ENCODE data around the gene TCEAL3. TPM values are rescaled to one million over a fixed set of nuclear protein-coding genes. Genes with fewer than 3 reads are reported as not detected.

The TCEAL3 gene, protein sequence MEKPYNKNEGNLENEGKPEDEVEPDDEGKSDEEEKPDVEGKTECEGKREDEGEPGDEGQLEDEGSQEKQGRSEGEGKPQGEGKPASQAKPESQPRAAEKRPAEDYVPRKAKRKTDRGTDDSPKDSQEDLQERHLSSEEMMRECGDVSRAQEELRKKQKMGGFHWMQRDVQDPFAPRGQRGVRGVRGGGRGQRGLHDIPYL
- total RNA-seq (ENCODE audit: low replicate concordance) = 24.3 and 27.8 TPM in 2 replicates

DNA sequence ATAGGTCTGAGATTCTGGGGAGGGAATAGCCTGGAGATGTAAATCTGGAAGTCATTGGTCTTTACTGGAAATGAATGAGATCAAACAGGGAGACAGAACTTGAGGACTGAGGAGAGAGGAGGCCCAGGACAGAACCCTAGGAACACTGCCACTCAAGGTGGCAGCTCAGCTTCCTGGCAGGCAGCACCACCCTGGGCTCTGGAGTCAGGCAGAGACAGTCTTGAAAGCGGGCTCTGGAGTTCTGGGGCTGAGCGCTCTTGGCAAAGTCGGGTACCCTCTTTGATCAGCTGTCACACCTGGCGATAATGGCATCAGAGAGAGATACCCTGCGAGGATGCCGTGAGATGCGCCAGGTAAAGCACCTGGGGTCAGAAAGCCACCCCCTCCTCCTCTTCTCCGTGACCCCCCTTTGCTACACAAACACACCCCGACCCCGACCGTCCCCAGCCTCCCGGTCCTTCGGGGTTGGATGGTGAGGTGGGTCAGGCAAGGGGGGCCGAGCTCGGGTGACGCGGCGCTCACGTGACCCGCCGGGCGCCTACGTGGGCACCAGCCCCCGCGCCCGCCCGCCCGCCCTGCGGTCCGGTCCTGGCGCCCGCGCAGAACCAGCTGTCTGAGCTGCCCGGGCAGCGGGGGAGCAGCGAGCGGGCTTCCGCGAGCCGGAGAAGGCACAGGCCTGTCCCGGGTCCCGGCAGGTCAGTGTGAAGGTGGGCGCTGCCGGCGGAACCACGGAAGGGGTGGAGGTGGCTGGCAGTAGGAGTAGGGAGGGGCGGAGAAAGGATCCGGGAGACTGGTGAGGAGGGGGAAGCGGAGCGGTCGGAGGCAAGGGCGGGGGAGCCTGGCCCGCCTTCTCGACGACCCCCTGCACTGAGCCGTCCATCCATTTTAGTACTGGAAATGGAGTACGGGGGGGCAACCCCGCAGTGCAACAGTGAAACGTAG is at the start of gene TCEAL3:
TCEAL3 (plus strand) TSS at position 600 of the 942 bp plus-strand sequence. CDS start 1,102 bp downstream, outside the sequence.

DNA sequence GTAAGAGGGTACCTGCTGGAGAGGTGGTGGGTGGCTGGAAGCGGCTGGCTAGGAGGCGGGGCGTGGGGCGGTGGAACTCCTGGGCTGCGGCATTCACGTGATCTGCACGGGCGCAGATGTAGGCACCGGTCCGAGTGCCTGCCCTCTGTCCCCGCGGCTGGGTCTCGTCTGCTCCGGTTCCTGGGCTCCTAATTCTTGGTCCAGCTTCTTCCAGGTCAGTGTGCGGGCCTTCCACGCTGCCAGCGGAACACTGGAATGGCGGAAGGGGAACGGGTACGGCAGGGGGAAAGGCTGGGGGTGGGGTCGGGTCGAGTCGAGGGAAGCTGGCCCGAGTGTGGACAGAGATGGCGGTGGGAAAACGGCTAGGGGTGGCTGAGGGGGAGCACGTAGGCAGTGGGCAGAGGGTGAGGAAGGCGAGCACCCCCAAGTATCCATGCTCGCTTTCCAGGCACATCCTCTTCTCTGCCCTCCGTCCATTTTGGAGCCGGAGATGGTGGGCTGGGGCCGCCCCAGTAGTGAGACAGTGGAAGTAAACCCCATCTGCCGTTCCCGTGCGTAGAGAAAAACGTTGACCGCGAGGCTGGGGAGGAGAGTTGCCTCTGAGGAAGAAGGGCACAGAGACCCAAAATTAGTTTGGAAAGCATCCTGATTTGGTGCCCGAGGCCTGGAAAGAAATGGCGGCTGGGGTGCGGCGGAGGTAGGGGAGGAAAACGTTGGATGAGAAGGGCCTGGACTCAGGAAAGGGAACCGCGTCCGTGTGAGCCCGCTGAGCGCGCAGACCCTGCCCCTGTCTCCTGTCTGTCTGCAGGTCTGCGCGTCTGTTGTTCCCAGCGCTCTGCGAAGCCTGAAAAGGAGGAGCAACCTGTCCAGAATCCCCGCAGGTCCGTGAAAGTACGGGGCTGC is 22.1 kb upstream of the TCEAL3 start, which contains the start of gene TCEAL4:
TCEAL4 (plus strand) TSS at position 105 of the 903 bp plus-strand sequence. CDS start 1,161 bp downstream, outside the sequence.

DNA sequence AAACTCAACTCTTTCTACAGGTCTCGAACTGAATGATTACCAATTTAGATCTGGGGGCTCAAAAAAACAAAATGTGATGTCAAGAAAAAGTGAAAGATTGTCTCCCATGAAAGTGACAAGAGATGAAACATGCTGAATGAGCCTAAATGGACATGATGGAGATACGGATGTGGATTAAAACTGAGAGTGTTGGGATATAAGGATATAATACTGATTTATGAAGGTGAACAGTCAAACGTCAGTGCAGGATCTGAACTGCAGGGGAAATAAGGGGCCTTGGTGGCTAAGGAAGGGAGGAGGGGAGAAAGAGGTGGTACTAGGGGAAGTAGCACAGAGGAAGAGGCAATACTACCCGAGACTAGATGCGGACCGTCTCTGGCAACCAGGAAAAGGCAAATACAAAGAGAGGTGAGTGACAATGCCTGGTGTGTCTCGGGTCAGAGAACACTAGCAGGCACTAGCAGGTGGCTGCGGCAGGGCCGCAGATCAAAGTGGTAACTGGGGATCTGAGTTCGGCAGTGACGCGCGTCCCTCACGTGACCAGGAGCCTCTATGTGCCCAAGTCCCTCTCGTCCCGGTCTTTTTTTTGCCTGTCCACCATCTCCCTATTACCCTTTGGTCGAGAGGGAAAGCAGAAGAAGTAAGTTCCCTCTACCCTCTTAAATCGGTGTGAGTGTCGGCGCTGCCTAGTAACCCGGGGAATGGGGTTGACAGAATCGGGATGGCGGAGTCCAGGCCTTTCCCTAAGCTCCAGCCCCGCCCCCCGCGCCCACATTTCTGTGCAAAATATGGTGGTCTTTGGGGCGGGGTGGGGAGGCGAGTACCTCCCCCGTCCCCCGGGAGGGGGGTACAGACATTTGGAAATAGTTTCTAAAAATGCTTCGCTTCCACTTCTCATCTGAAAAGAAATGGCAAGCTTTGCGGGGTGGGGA is 20.9 kb downstream of the TCEAL3 start, which contains the start of gene TCEAL1:
TCEAL1 (plus strand) TSS at position 590 of the 932 bp plus-strand sequence. CDS start 942 bp downstream, outside the sequence.

Other genes starting within 250 kb of the TCEAL3 start
- 302 and 724 TPM in 2 replicates for gene BEX3, start 231.4 kb upstream of the TCEAL3 start, total RNA-seq (ENCODE audit: low replicate concordance)
- gene RAB40A, start 88.5 kb upstream of the TCEAL3 start, total RNA-seq (ENCODE audit: low replicate concordance) = 0.08 TPM in 1 of 2 replicates, not detected in the other
- 51.2 and 64.1 TPM in 2 replicates for gene TCEAL4, start 22.4 kb upstream of the TCEAL3 start, total RNA-seq (ENCODE audit: low replicate concordance)
- 14.2 and 16.1 TPM in 2 replicates for gene TCEAL1, start 21.0 kb downstream of the TCEAL3 start, total RNA-seq (ENCODE audit: low replicate concordance)
- 406 and 668 TPM in 2 replicates for gene MORF4L2, start 78.7 kb downstream of the TCEAL3 start, total RNA-seq (ENCODE audit: low replicate concordance)
- gene TMEM31, start 102.9 kb downstream of the TCEAL3 start, total RNA-seq (ENCODE audit: low replicate concordance) = not detected in 2 replicates
- 0.12 TPM in 1 of 2 replicates, not detected in the other for gene PLP1, start 168.9 kb downstream of the TCEAL3 start, total RNA-seq (ENCODE audit: low replicate concordance)
- 0.94 and 1.5 TPM in 2 replicates for gene RAB9B, start 224.3 kb downstream of the TCEAL3 start, total RNA-seq (ENCODE audit: low replicate concordance)

Data from smooth muscle cell of the coronary artery (primary cell).